ENCODE measurements around the gene ABCA10. TPM values are rescaled to one million over a fixed set of nuclear protein-coding genes. Genes with fewer than 3 reads are reported as not detected.

ABCA10 gene
- total and polyA plus RNA-seq, 2 of the 8 experiments (the other 6 are each of a cell fraction or from before 2014, with no cell fraction given) = not detected

DNA sequence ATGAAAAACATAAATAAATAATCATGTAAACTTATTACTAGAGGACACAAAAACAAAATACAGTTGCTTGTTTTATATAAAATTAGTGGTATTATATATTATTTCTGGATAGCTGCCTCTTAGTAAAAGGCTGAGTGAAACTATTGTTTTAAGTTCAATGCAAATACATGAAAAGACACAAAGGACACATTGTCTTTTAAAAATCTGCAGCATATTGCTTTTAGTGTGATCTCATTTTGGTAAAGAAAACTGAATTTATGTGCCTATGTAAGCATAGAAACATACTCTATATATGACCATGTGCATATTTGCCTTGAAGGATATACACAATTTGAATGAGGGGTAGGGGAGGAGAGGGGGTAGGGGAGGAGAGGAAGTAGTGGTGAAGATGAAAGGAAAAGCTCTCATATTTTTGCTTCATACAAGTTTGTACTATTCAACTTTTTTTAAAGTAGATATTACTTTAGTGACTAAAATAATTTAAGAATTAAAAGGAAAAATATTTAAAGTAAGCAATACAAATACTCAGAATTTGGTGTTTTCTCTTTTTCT is 5.8 kb downstream of the ABCA10 start:
- H2BK12ac ChIP-seq (ENCODE audit: low read depth, low read length) = no peak overlapping the region
- H3K18ac ChIP-seq (ENCODE audit: extremely low read depth, low read length) = no peak overlapping the region
- ChIA-PET CTCF (ENCODE audit: partially characterized antibody) (interaction anchor here (2.5 kb wide), 1 partner anchor 445 kb away, joined by 8 read pairs; no protein-coding TSS in a partner anchor), POLR2A (ENCODE audit: partially characterized antibody) (no interaction called here)
- DNase-seq (ENCODE audit: low read depth in 1 of 2, low spot score in 2 of 2) (no peak), FAIRE-seq (no peak)
- no peak overlapping the region for H2BK5ac ChIP-seq (ENCODE audit: low read depth, low read length)
- H3K23ac ChIP-seq (ENCODE audit: insufficient read length) = no peak overlapping the region
- H3K27me3 ChIP-seq (replicated peaks in 1 of 4; ENCODE audit: control insufficient read depth in 3 of 4, extremely low read depth in 1 of 4, insufficient read depth in 3 of 4, low read length in 3 of 4) = no peaks in the 10 kb centered on the region
- no peak overlapping the region for H2BK15ac ChIP-seq (ENCODE audit: low read length)
- H3K4me3 ChIP-seq (ENCODE audit: extremely low read depth in 1 of 4, insufficient read depth in 2 of 4, low read depth in 3 of 4, low read length in 4 of 4) = no peak overlapping the region
- no peak overlapping the region for H4K91ac ChIP-seq (replicated peaks; ENCODE audit: insufficient read length, low read length)
- H2AK5ac ChIP-seq (ENCODE audit: low read depth, low read length) = no peak overlapping the region
- H3K79me2 ChIP-seq (ENCODE audit: control insufficient read depth in 1 of 2, insufficient read depth in 2 of 2, low read length in 2 of 2) = no peaks in the 10 kb centered on the region
- no peak overlapping the region for H3K9ac ChIP-seq (replicated peaks in 1 of 4; ENCODE audit: extremely low read depth in 1 of 4, low read depth in 3 of 4, low read length in 3 of 4)
- no peaks in the 10 kb centered on the region for H3K79me1 ChIP-seq (ENCODE audit: low read depth, low read length)
- no peak overlapping the region for H3K4ac ChIP-seq (replicated peaks; ENCODE audit: insufficient read length, low read depth, low read length)
- H3K4me2 ChIP-seq (ENCODE audit: insufficient read depth in 1 of 2, low read depth in 2 of 2, low read length in 2 of 2) = no peak overlapping the region
- no peaks in the 10 kb centered on the region for H3K4me1 ChIP-seq (replicated peaks in 1 of 4; ENCODE audit: control insufficient read depth in 3 of 4, insufficient read depth in 4 of 4, low read length in 3 of 4)
- no peaks in the 10 kb centered on the region for H4K20me1 ChIP-seq (replicated peaks in 1 of 2; ENCODE audit: control insufficient read depth in 1 of 2, insufficient read depth in 2 of 2, low read length in 2 of 2)
- no peak overlapping the region for H4K8ac ChIP-seq (ENCODE audit: extremely low read depth, insufficient read depth, low read length)
- H3K9me3 ChIP-seq (ENCODE audit: insufficient read depth in 2 of 2, low read depth in 1 of 2, low read length in 1 of 2) = no peaks in the 10 kb centered on the region
- H4K5ac ChIP-seq (ENCODE audit: insufficient read length, low read depth, low read length) = no peak overlapping the region
- H3K36me3 ChIP-seq (ENCODE audit: control insufficient read depth in 2 of 4, insufficient read depth in 4 of 4, low read length in 3 of 4) = no peaks in the 10 kb centered on the region
- H2BK20ac ChIP-seq (ENCODE audit: low read length) = no peak overlapping the region
- H3K23me2 ChIP-seq (ENCODE audit: low read depth, low read length) = no peaks in the 10 kb centered on the region
- H2AFZ ChIP-seq (ENCODE audit: low read length) = no peak overlapping the region
- H3K27ac ChIP-seq (ENCODE audit: low read depth, low read length) = no peak overlapping the region
- no peak overlapping the region for H2BK120ac ChIP-seq (replicated peaks; ENCODE audit: low read depth, low read length)
- no peak overlapping the region for H3K14ac ChIP-seq (ENCODE audit: insufficient read length)
- no peak overlapping the region for H3K56ac ChIP-seq (replicated peaks; ENCODE audit: insufficient read length, low read depth, low read length)
- TF ChIP-seq CBX8 (IDR thresholded peaks at IDR 0.05; ENCODE audit: borderline replicate concordance, low read depth, low read length) = no peak
- TF ChIP-seq, protein P1, sequence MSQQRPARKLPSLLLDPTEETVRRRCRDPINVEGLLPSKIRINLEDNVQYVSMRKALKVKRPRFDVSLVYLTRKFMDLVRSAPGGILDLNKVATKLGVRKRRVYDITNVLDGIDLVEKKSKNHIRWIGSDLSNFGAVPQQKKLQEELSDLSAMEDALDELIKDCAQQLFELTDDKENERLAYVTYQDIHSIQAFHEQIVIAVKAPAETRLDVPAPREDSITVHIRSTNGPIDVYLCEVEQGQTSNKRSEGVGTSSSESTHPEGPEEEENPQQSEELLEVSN (IDR thresholded peaks at IDR 0.05) = no peak
- TF ChIP-seq SAP30 (IDR thresholded peaks at IDR 0.05; ENCODE audit: insufficient read depth, insufficient replicate concordance, low read length) = no peak
- TF ChIP-seq SP4 (IDR thresholded peaks at IDR 0.05; ENCODE audit: low read length) = no peak
- TF ChIP-seq POU5F1 (IDR thresholded peaks at IDR 0.05; ENCODE audit: low read depth, low read length) = no peak
- no peak for TF ChIP-seq TEAD4 (IDR thresholded peaks at IDR 0.05; ENCODE audit: low read depth, low read length)
- TF ChIP-seq CREB1 (IDR thresholded peaks at IDR 0.05) = no peak
- TF ChIP-seq SUZ12 (IDR thresholded peaks at IDR 0.05; ENCODE audit: low read length) = no peak
- TF ChIP-seq TCF12 (IDR thresholded peaks at IDR 0.05; ENCODE audit: low read depth, low read length) = no peak
- TF ChIP-seq NANOG (IDR thresholded peaks at IDR 0.05; ENCODE audit: insufficient read depth, low read depth, low read length, poor library complexity, severe bottlenecking) = no peak
- TF ChIP-seq, protein P2, sequence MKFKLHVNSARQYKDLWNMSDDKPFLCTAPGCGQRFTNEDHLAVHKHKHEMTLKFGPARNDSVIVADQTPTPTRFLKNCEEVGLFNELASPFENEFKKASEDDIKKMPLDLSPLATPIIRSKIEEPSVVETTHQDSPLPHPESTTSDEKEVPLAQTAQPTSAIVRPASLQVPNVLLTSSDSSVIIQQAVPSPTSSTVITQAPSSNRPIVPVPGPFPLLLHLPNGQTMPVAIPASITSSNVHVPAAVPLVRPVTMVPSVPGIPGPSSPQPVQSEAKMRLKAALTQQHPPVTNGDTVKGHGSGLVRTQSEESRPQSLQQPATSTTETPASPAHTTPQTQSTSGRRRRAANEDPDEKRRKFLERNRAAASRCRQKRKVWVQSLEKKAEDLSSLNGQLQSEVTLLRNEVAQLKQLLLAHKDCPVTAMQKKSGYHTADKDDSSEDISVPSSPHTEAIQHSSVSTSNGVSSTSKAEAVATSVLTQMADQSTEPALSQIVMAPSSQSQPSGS (IDR thresholded peaks at IDR 0.05; ENCODE audit: low read length) = no peak
- no peak for TF ChIP-seq YY1 (IDR thresholded peaks at IDR 0.05; ENCODE audit: low read depth, low read length)
- TF ChIP-seq SP2 (IDR thresholded peaks at IDR 0.05; ENCODE audit: low read length) = no peak
- TF ChIP-seq BRCA1 (IDR thresholded peaks at IDR 0.05; ENCODE audit: low read depth, low read length) = no peak
